ENCODE data around the gene C1QTNF8. TPM values are rescaled to one million over a fixed set of nuclear protein-coding genes. Genes with fewer than 3 reads are reported as not detected.
A peak's percentile ranks its signal among the peaks of the same experiment; 100 is the strongest.

C1QTNF8 gene
- total and polyA plus RNA-seq, 2 of the 13 experiments (the other 11 are each of a cell fraction or from before 2014, with no cell fraction given), result 0.09 TPM; not detected in 1

DNA sequence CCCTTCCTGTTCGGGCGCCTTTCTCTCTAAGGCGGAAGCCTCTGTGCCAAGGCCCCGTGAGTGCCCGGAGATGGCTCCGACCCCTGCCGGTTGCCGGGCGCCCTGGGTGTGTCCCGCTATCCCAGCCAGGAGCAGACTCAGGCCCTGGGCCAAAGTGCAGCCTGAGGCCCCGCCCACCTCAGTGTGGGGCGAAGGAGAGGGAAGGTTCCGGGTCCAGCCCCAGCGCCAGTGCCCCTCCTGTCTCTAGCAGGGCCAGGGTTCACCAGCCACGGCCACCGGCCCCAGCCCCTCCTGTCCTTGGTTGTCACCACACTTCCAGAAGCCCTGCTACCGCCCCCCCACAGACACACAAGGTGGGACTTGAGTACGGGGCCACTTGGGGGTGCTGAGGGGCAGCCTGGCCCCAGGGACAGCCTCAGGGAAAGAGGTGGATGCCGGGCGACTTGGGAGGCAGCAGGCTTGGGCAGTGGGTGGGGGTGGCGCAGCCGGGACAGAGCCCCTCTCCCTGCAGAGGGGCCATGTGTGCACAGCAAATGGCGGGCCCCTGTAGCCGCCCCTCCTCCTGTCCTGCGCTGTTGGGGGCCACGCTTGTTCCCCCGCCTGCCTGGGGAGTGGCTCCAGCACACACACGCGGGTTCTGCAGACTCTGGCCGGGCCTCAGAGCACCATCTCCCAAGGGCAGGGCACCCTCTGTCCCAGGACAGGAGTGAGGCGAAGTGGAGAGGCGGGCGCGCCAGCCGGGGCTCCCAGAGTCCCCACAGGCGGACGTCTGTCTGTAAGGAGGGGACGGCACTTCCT, 6.0 kb downstream of the C1QTNF8 start (continued):
- TF ChIP-seq, protein P1, sequence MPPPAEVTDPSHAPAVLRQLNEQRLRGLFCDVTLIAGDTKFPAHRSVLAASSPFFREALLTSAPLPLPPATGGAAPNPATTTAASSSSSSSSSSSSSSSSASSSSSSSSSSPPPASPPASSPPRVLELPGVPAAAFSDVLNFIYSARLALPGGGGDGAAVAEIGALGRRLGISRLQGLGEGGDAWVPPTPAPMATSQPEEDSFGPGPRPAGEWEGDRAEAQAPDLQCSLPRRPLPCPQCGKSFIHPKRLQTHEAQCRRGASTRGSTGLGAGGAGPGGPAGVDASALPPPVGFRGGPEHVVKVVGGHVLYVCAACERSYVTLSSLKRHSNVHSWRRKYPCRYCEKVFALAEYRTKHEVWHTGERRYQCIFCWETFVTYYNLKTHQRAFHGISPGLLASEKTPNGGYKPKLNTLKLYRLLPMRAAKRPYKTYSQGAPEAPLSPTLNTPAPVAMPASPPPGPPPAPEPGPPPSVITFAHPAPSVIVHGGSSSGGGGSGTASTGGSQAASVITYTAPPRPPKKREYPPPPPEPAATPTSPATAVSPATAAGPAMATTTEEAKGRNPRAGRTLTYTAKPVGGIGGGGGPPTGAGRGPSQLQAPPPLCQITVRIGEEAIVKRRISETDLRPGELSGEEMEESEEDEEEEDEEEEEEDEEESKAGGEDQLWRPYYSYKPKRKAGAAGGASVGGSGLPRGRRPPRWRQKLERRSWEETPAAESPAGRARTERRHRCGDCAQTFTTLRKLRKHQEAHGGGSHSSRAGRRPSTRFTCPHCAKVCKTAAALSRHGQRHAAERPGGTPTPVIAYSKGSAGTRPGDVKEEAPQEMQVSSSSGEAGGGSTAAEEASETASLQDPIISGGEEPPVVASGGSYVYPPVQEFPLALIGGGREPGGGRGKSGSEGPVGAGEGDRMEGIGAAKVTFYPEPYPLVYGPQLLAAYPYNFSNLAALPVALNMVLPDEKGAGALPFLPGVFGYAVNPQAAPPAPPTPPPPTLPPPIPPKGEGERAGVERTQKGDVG (CRISPR knock-in tag; IDR thresholded peaks at IDR 0.05; ENCODE audit: borderline replicate concordance), result no peak
- peak; percentile 75; the same call in 1 of the 2 replicates for TF ChIP-seq KDM4B (CRISPR knock-in tag; IDR thresholded peaks at IDR 0.05)
- no peak; the same call in 1 of the 2 replicates for TF ChIP-seq ZNF225 (CRISPR knock-in tag; IDR thresholded peaks at IDR 0.05)
- 0 out of 2 replicates have a peak, but pooled peaks have one; percentile 43 for TF ChIP-seq ZNF766 (CRISPR knock-in tag; IDR thresholded peaks at IDR 0.05; ENCODE audit: borderline replicate concordance)
- peak; percentile 80; the same call in 1 of the 2 replicates for TF ChIP-seq ZNF670 (CRISPR knock-in tag; IDR thresholded peaks at IDR 0.05; ENCODE audit: borderline replicate concordance)
- TF ChIP-seq, protein P2, sequence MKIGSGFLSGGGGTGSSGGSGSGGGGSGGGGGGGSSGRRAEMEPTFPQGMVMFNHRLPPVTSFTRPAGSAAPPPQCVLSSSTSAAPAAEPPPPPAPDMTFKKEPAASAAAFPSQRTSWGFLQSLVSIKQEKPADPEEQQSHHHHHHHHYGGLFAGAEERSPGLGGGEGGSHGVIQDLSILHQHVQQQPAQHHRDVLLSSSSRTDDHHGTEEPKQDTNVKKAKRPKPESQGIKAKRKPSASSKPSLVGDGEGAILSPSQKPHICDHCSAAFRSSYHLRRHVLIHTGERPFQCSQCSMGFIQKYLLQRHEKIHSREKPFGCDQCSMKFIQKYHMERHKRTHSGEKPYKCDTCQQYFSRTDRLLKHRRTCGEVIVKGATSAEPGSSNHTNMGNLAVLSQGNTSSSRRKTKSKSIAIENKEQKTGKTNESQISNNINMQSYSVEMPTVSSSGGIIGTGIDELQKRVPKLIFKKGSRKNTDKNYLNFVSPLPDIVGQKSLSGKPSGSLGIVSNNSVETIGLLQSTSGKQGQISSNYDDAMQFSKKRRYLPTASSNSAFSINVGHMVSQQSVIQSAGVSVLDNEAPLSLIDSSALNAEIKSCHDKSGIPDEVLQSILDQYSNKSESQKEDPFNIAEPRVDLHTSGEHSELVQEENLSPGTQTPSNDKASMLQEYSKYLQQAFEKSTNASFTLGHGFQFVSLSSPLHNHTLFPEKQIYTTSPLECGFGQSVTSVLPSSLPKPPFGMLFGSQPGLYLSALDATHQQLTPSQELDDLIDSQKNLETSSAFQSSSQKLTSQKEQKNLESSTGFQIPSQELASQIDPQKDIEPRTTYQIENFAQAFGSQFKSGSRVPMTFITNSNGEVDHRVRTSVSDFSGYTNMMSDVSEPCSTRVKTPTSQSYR (CRISPR knock-in tag; IDR thresholded peaks at IDR 0.05; ENCODE audit: borderline replicate concordance), result no peak
- TF ChIP-seq POLR2A (IDR thresholded peaks at IDR 0.05; ENCODE audit: insufficient read depth in 1 of 2, low read depth in 2 of 2, low read length in 2 of 2), result peak; percentile 73 to 83
- TF ChIP-seq SRSF9 (IDR thresholded peaks at IDR 0.05; ENCODE audit: borderline replicate concordance, insufficient read depth, low read depth, low read length, poor library complexity, severe bottlenecking), result no peak
- TF ChIP-seq ZNF543 (CRISPR knock-in tag; IDR thresholded peaks at IDR 0.05), result peak; percentile 75
- no peak for TF ChIP-seq ZNF432 (CRISPR knock-in tag; IDR thresholded peaks at IDR 0.05; ENCODE audit: borderline replicate concordance)
- TF ChIP-seq PTBP1 (IDR thresholded peaks at IDR 0.05; ENCODE audit: low read depth, low read length, poor library complexity, severe bottlenecking), result peak; percentile 57
- TF ChIP-seq HNRNPLL (IDR thresholded peaks at IDR 0.05; ENCODE audit: low read depth, low read length, poor library complexity, severe bottlenecking), result peak; percentile 49
- TF ChIP-seq ZNF547 (CRISPR knock-in tag; IDR thresholded peaks at IDR 0.05), result peak; percentile 76; the same call in 1 of the 2 replicates
- TF ChIP-seq ATF1 (CRISPR knock-in tag; IDR thresholded peaks at IDR 0.05), result no peak
- no peak for TF ChIP-seq ZFP36 (IDR thresholded peaks at IDR 0.05; ENCODE audit: borderline replicate concordance, low read depth, low read length, partially characterized antibody)
- TF ChIP-seq ZFP37 (CRISPR knock-in tag; IDR thresholded peaks at IDR 0.05; ENCODE audit: borderline replicate concordance), result peak; percentile 73; the same call in 1 of the 2 replicates
- TF ChIP-seq PCBP1 (IDR thresholded peaks at IDR 0.05; ENCODE audit: borderline replicate concordance, low read depth, low read length), result peak; percentile 16; the same call in 1 of the 2 replicates
- TF ChIP-seq HDAC1 (CRISPR knock-in tag; IDR thresholded peaks at IDR 0.05), result peak; percentile 79; the same call in 1 of the 2 replicates
- 0 out of 2 replicates have a peak, but pooled peaks have one; percentile 14 for TF ChIP-seq ZNF143 (CRISPR knock-in tag; IDR thresholded peaks at IDR 0.05)
- TF ChIP-seq, protein P3, sequence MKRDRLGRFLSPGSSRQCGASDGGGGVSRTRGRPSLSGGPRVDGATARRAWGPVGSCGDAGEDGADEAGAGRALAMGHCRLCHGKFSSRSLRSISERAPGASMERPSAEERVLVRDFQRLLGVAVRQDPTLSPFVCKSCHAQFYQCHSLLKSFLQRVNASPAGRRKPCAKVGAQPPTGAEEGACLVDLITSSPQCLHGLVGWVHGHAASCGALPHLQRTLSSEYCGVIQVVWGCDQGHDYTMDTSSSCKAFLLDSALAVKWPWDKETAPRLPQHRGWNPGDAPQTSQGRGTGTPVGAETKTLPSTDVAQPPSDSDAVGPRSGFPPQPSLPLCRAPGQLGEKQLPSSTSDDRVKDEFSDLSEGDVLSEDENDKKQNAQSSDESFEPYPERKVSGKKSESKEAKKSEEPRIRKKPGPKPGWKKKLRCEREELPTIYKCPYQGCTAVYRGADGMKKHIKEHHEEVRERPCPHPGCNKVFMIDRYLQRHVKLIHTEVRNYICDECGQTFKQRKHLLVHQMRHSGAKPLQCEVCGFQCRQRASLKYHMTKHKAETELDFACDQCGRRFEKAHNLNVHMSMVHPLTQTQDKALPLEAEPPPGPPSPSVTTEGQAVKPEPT (CRISPR knock-in tag; IDR thresholded peaks at IDR 0.05; ENCODE audit: low read depth), result no peak
